ENCODE data around the gene TRIM37.
"Not testable (repeated sequence)": the region's sequence is repeated elsewhere in the genome, so short reads cannot be mapped to it uniquely, and the experiment has no call there.

Gene TRIM37

DNA sequence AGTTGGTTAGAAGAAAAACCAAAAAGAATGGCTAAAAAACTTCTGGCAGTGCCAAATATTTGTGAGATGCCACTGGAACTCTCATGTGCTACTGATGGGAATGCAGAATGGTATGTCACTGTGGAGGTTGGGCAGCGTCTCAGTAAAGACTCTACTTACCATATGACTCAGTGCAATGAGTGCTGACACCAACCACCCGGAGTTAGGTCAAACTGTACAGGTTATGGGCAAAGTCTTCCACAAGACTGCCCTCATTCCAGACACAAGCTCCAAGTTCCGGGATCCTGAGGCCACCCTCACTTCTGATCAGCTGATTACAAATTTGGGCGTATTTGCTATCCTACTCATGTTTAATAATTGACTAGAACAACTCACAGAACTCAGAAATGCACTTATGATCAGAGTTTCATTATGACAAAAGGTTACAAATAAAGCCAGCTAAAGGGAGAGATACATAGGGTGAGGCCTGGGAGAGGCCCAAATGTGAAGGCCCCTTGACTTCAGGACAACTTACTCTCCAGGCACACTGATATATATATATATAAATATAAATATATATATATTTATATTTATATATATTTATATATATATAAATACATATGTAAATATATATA lies 114.9 kb downstream of the TRIM37 start:
- DNase-seq (ENCODE audit: low read depth), result no peak

DNA sequence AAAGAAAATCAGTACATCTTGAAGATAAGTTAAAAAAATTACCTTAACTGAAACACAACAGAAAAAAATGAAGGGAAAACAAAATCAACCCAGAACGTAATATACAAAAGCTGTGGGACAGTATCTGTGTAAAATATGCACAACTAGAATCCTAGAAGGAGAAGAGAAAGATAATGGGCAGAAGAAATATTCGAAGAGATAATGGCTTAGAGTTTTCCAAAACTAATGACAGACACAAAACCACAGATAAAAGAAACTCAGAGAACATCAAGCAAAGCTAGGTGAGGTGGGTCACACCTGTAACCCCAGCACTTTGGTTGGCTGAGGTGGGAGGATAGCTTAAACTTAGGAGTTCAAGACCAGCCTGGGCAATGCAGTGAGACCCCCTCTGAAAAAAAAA lies 117.1 kb downstream of the TRIM37 start:
- DNase-seq (ENCODE audit: low read depth), result no peak

DNA sequence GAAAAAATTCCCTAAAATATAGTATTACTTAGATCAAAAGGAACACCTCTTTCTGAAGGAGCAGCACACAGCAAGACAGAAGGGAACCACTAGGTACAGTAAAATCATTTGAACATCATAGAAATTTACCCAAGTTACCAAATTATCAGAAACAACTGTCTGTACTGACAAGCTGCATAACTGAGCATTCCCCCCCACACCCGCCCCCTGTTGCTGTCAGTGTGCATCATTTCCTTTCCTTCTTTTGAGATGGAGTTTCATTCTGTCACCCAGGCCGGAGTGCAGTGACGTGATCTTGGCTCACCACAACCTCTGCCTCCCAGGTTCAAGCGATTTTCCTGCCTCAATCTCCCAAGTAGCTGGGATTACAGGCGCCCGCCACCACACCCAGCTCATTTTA lies 120.7 kb downstream of the TRIM37 start:
- no peak for DNase-seq (ENCODE audit: low read depth)

DNA sequence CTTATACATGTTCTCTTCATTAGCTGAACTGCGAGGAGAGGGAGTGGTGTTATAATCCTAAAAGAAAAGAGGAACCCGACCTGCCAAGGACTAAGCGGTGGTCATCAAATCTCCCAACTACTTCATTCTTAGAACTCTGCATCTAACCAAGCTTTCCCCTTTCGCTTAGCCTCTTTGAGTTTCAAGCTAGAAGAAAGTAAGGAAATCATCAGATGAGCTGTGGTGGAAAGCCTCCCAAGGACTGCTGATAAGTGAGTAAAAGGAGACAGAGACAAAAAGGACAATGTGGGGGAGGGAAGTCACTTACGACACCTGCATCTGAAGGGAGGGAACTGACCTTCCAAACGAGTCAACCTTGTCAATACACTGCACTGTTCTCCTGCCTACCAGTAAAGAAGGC lies 121.3 kb downstream of the TRIM37 start:
- DNase-seq (ENCODE audit: low read depth), result no peak

DNA sequence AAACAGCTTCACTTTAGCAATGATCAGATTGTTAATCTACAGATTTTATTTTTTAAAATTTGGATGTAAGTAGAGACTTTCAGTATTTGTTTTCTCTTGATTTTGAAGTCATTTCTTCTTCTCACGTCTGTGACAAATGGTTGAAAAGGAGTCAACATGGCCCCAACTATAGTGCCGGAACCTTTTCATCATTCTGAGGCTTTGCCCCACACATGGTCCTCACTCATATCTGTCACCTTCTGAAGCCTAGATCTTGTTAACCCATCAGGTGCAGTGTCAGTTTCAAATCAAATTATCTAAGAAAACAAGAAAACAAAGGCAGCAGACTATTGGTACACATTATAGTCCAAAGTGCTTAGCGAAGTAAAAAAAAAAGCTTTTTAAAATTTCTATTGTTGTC lies 124.1 kb downstream of the TRIM37 start:
- DNase-seq (ENCODE audit: low read depth), result no peak

DNA sequence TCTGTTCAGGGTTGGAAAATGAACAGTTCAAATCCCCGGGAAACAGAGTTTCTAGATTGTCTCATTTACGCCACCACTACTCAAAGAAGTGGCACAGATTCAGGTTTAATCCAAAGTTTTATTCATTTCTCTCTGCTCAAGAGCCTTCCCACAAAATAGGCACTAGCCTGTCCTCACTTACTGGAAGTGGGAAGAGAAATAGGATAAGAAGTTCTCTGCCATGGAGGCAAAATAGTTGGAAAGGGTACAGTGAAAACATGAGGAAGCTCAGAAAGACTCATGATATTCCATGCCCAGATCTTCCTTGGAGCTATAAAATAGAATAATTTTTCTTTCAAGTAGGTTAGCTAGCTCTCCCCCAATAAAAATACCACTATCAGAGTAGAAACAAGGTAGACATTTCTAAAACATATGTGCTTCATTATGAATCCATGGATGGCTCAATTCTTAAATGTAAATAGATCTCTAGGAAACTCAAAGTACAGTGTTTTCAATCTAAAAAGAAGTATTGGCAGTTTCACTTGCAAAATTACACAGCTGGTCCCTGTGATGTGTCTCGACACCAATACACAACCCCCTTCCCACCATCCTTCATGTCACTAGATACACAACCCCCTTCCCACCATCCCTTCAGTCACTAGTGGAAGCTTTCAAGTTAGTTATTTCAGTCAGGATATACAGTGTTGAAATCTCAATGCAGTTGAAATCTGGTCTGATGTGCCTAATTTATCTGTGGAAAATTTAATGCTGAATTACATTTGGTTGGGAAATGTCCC lies 125.8 kb downstream of the TRIM37 start:
- DNase-seq (ENCODE audit: low read depth), result no peak

DNA sequence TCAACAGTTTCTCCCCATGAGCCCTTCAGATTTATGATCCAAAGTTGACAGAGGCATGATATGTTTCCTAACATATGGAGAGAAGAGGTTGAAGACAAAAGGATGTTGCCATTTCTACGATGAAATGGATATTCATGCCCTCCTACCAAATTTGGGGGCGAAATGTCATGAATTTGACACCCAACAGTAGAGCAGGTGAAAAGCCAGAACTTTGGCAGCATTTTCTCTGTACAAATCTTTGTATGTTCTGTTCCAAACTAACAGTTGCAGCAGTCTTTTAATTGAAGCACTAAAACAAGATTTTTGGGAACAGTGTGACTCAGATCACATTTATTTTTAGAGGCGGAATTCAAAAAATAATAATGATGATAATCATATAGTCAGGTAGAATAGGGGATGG lies 130.1 kb downstream of the TRIM37 start:
- DNase-seq (ENCODE audit: low read depth), result no peak

DNA sequence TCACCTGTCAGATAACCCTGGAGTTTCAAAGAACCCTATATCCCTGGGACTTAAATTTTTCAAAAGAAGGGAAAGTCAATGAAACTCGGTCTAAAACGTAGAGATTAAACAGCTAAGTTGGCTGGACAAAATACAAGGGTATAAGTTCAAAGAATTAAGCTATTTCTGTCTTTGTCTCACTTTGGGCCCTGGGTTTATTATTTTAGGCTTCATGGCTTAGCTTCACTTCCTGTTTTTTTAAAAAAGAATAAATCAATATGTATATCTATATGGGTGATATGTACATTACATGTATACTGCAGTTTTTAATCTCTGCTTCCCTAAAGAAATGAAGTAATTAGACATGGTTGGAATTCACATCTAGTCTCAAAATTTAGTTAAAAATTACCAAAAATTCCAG lies 132.3 kb downstream of the TRIM37 start:
- DNase-seq (ENCODE audit: low read depth), result no peak

DNA sequence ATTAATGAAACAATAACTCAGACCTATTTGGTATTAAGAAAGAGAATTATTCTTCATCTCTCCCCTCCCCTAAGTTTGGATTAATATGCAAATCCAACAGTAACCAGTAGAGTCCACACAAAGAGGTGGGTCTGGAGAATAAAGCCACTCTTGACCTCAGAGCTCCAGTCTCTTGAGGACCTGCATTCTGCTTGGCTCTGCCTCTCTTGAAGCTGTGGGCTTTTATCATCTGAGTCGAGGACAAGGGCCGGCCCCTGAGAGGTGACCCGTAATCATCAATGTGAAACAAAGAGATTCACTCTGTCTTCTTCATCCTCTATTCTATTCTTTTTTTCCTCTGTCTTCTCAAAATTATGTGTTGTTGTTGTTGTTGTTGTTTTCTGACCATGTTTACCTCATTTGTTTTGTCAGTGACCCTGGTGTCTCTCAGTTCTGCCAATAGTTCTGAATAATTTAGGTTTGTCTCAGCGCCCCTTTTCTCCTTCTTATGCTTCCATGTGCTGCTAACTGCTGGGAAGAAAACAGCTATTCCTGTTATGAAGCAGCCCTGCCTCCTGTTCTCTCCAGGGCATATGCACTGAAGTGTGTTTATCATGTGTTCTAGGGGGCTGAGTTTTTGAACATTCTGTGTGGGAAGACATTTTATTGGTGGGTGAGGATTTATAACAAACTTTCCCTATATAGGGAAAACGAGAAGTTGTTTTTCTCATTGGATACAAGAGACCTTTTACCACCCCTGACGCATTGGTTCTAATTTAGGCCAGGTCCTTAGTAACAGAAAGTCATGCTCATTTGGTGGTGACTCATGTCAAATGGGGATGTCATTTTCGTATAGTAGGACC lies 135.8 kb downstream of the TRIM37 start:
- DNase-seq (ENCODE audit: low read depth), result no peak

DNA sequence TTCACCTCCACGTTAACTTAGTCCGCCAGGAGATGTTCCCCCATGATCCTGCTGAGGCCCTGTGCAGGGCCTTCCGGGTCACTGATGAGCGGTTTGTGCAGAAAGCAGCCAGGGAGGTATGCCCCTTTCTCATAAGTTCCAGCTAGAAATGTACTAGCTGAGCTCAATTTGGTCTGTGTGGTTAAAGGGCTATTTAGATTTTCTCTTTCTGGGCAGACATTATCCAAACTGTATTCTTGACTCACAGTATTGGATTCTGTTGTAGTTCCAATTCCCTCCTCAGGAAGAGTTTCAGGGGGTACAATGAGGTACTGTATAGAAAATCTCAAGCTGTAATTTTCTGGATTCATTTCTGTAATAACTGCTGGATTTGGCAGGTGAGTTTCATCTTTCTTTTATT lies 137.1 kb downstream of the TRIM37 start:
- DNase-seq (ENCODE audit: low read depth), result no peak

DNA sequence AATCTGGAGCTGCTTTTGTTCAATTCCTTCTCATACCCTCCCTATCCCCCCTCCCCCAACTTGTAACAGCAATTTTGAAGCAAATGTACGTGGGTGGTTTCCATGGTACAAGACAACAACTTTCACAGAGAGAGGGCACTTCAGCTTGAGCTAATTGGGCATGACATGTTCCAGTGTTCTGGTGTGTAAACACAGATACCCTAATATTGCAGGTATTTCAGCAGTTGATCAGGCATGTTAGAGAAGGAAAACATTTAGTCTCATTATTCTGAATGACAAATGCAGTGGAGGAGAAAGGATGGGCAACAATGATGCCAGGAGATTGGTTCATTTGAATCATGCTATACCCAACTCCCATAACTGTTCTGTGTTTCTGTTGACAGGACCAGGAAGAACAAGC lies 137.5 kb downstream of the TRIM37 start:
- no peak for DNase-seq (ENCODE audit: low read depth)

DNA sequence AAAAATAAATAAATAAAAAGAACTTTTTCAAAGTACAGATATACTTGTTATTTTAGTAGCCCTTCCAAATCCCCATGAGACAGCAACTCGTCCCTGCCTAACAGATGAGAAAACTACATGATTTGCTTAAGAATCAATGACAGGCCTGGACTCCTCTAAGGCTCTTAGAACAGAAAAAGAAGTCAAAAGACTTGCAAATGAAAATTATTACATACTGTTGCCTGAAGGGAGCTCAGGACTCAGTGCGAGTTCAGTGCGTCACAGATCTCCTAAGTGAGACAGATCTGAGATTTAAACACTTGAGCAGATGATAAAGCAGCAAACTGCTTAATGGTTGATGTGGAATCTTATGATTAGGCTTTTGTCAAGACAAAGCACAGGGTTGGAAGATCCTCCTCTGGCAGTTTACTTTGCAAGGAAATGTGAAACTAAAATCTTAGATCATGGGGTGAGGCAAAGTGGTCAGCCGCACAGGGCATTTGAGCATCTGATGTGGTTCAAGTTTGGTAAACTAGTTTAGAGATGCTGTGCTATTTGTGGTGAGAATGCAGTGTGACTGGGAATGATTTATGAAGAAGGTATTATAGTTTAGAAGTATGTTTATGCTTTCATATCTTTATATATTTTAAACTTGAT lies 138.1 kb downstream of the TRIM37 start:
- DNase-seq (ENCODE audit: low read depth), result no peak

DNA sequence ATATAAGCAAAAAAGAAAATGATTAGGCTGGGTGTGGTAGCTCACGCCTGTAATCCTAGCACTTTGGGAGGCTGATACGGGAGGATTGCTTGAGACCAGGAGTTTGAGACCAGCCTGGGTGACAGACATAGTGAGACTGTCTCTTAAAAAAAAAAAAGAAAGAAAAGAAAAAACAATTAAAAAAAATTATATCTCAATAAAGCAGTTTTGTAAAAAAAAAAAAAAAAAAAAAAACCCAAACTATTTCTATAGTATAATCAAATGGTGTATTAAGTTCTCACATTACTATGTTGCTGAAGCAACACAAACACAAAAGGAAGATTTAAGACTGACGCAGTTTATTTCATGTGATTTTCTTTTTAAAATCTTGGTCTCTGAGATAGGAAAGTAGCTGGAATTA lies 140.5 kb downstream of the TRIM37 start:
- DNase-seq (ENCODE audit: low read depth), result no peak

DNA sequence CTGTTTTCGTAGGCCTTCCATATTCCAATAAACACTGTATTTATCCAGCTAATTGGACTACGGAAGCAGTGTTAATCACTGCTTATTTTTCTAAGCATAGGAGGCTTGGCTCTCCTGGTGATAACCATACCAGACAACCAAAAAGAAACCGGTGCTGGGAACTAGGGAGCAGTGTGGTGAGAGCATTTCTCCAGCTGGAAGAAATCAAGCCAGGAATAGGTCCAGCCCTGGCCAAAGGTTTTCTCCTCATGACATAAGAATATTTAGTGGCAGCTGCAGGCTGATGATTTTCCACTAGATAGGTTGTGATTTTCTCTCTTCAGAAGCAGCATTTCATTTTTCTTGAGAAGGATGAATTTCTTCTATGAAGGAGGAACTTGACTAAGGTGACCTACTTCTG lies 141.5 kb downstream of the TRIM37 start:
- no peak for DNase-seq (ENCODE audit: low read depth)

DNA sequence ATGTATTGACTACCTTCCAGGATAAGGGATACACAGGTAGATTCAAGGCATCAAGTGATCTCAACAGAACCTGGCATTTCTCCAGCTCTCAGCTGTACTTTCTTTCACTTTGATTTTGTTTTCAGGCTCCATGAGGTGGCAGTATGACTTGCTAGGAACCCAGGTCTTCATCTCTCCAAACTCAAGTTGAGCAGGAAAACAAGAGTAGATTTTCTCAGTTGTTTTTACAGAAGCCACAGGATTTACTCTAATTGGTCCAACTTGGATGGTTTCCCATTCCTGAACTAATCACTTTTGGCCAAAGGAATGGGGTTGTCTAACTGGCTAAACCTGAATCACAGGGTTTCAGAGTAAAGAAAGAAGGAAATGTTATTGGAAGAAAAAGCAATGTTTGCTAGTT lies 146.6 kb downstream of the TRIM37 start:
- DNase-seq (ENCODE audit: low read depth), result no peak

DNA sequence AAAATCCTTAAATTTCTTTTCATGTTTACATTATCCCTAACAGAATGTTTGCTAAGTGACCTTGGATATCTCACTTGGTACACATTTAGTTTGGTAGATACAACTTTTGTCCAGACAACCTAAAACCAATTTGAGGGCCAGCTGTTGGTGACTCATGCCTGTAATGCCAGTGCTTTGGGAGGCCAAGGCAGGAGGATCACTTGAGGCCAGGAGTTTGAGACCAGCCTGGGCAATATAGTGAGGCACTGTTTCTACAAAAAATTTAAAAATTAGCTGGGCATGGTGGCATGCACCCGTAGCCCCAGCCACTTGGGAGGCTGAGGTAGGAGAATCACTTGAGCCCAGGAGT lies 149.0 kb downstream of the TRIM37 start:
- DNase-seq (ENCODE audit: low read depth), result not testable (repeated sequence)

DNA sequence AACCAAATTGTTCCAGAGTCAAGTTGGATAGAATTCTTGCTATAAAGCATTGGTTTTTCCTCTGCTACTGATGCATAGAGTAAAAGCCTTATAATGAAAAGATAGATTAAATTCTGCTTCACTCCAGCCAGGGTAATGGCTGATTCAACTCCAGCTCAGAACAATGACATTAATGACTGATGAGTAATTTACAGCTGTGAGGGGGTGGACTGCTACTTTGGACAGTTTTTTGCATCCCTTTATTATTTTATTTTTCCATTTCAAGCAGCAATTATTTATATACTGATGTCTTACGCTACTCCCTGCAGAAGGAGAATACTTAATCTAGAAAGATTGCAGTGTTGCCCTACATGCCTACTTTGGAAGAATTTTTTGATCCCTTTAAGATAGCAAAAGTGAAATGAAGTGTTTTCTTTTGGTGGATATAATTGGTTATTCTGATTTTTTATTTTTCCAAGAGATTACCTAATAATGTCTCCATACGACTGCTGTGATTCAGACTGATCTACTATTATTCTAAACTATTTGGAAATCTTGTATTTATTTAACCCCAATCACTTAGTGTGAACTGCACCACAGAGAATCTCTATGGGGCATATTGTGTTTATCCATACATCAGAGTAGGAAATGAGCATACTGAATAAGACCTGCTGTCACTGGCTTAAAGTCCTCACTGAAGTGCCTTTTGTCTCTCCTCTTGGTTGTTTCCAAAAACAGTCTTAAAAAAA lies 149.5 kb downstream of the TRIM37 start:
- no peak for DNase-seq (ENCODE audit: low read depth)

DNA sequence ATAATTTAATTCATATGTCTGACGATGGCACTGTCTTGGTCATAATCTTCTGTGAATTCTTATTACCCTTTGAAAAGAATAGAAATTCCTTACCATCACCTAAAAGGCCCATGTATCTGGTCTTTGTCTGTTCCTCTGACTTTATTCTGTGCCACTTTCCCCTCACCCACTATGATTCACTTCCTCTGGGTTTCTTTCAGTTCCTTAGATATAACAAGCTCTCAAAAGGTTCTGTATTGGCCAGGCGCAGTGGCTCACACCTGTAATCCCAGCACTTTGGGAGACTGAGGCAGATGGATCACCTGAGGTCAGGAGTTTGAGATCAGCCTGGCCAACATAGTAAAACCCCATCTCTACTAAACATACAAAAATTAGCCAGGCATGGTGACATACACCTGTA lies 152.3 kb downstream of the TRIM37 start:
- not testable (repeated sequence) for DNase-seq (ENCODE audit: low read depth)

DNA sequence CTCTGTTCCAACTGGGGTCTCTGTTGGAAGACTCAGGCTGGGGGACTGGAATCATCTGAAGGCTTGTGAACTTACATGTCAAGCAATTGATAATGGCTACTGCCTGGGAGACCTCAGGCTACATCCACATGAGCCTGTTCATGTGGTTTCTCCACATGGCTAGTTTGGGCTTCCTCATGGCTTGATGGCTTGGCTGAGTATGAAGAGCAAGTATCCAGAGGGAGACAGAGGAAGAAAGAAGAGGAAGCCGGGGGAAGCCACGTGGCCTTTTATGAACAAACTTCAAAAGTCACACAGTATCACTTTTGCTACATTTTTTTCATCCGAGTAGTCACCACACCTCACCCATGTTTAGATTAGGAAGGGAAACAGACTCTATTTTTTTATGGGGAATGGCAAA lies 158.9 kb downstream of the TRIM37 start:
- no peak for DNase-seq (ENCODE audit: low read depth)

DNA sequence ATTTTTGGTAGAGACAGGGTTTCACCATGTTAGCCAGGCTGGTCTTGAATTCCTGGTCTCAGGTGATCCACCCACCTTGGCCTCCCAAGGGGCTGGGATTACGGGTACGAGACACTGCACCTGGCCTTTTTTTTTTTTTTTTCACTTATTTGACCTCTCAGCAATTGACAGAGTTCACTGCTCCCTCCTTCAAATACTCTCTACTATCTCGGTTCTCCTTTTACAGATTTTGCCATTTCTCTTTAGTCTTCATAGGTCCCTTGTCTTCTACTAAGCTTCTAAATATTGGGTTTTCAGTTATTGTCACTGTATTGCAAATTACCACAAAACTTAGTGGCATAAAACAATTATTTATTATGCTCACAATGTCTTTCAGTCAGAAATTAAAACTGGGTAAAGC lies 159.3 kb downstream of the TRIM37 start:
- no peak for DNase-seq (ENCODE audit: low read depth)

DNA sequence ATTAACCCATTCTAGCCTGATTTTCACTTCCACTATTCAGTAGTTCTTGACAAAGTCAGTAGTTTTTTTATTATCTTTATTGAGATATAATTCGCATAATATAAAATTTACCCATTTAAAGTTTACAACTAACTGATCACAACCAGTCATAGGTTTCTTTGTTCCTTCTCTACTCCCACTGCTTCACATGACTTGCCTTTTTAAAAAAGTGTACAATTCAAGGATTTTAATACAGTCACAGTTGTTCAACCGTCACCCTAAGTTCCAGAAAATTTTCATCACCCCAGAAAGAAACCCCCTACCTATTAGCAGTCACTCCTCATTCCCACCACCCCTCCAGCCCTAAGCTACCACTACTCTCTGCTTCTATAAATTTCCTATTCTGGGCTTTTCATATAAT lies 162.5 kb downstream of the TRIM37 start:
- no peak for DNase-seq (ENCODE audit: low read depth)

DNA sequence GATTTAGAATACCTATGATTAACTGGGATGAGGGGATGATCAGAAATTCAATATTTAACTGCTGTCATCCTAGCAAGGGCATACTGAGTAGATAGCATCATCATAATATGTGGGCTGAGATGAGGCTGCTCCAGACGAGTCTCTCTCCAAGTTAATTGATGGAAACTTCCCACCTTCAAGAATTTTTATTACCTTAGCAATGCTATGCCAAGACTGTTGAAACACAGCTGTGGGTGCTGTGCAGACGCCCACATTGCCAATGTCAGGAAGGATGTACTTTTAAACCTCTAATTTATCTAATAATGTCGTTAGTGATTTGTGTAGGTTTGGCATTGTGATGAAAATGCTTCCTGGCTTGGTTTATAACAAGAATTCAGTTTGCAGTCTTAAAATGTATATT lies 170.4 kb downstream of the TRIM37 start:
- no peak for DNase-seq (ENCODE audit: low read depth)
